Hepatocyte (in vitro differentiated cells): ENCODE results near the gene PRKACG.

Source experiments
- CTCF ChIP-seq: fragments of 200-600 bp; sonication (generic); IDR thresholded peaks from 2 replicates; pipeline ENCODE4 v1.5.1; 2016; ENCODE audit warnings: antibody characterized with exemption, mild to moderate bottlenecking; ENCODE audit not compliant: poor library complexity
- EZH2 ChIP-seq: fragments of 200-600 bp; sonication (generic); IDR thresholded peaks from 2 replicates; pipeline ENCODE4 v1.6.1; 2016; ENCODE audit warnings: antibody characterized with exemption, mild to moderate bottlenecking, borderline replicate concordance
- EZH2phosphoT487 ChIP-seq: fragments of 200-600 bp; sonication (generic); IDR thresholded peaks from one replicate; pipeline ENCODE4 v1.6.1; 2018; ENCODE audit warnings: antibody characterized with exemption, mild to moderate bottlenecking, low read depth, moderate library complexity; ENCODE audit not compliant: unreplicated experiment, severe bottlenecking

DNA sequence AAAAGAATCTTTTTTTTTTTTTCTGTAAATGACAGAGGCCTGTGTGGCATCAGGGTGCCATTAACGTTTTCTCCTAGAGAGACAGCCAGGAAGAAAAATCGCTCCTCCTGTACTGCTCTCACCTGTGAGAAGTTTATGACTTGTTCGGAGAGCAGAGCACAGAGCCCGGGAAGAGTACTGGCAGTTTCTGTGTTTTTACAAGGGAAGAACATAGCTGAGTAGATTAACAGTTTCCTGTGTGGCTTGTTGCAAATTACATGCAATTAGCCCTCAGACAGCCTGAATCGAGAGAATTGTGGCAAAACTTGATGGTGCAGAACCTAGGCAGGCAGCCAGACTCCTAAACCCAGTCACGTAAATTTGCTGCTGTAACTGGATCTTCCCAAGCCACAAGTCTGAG, 32.1 kb downstream of the PRKACG start:
- no peak for TF ChIP-seq CTCF
- TF ChIP-seq EZH2: no peak
- TF ChIP-seq EZH2phosphoT487: no peak
